Dedifferentiated amniotic fluid mesenchymal stem cell (primary cell): ENCODE data around the gene OPRM1.

ENCODE experiments used
- DNase-seq: peaks from one replicate; pipeline ENCODE4 v3.0.0-alpha.2; 2016; ENCODE audit errors: extremely low spot score

OPRM1 gene

GRCh38 chr6:154202958-154203357, 163.9 kb downstream of the OPRM1 start:
- DNase-seq, result no peak

- DNase-seq, result no peak
These were observed 167.1 kb downstream of the OPRM1 start for GRCh38 chr6:154206141-154206540.

DNA sequence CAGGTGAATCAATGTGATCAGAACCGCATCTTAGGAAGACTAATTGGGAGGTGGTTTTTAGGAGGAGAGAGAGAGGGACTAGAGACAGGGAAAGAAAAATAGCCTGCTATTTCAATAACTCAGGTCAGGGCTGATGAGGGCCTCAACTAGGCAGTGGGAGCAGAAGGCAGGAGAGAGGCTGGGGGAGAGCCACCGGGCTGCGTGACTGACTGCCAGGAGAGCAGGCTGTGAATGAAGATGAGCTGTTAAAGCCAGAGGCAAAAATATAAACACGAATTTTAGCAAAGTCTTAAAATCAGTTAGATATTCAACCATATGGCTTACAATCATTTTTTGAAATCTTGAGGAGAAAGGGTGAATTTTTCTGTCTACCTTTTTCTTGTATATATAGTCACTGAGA, 168.0 kb downstream of the OPRM1 start:
- no peak for DNase-seq

DNA sequence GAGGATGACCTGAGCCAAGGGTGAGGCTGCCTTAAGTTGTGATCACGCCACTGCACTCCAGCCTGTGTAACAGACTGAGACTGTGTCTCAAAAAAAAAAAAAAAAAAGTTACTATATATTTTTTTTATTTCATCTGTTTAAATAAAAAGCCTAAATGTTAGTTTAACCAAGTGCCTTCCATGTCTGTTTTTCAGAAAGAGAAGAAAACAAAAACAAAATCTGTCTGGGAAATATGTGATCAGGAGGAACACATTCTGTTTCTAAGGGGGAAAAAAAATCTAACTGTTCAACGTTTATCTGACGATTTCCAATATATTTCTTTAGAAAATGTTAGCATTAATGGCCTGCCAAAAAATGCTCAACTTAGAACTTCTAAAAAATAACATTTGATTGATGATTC, 170.5 kb downstream of the OPRM1 start:
- no peak for DNase-seq

GRCh38 chr6:154210678-154211077, 171.6 kb downstream of the OPRM1 start:
- no peak for DNase-seq

DNA sequence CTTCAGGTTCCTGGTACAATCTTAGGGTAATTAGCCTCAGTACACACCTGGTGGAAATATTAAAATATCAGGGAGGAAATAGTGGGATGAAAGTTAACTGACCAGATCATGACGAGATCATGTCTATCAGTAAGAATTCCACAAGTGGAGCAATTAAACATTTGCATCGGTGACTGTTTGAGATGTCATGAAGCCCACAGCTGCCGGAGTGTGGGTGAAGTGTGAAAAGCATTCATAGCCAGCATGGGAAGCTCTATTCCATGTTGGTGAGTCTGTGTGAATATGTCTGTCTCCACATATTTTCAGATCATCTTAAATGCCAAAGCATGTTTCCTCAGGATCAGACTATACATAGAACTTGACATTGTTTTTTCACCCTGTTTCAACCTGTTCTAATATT, 174.7 kb downstream of the OPRM1 start:
- no peak for DNase-seq

DNA sequence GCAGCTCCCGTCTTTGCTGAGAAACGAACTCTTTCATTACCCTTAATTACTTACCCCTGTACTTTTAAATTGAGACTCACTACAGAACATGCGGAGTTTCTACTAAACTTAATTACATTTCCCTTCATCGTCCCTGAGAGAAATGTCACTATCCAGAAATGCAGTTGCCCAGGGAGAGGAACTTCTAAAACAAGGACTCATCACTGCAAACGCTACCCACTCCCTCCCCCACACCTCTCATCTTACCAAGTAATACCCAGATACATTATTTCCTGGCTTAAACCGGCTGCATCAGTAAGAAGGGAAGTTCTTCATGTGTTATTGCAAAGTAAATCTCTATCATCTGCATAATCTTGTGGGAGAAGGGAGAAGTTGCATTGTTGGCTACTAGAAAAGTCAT, 179.3 kb downstream of the OPRM1 start:
- no peak for DNase-seq

GRCh38 chr6:154218787-154219186, 179.7 kb downstream of the OPRM1 start:
- DNase-seq, result no peak

GRCh38 chr6:154219250-154219649, 180.2 kb downstream of the OPRM1 start:
- DNase-seq, result no peak

- DNase-seq, result no peak
These were observed 183.7 kb downstream of the OPRM1 start for GRCh38 chr6:154222716-154223115.

DNA sequence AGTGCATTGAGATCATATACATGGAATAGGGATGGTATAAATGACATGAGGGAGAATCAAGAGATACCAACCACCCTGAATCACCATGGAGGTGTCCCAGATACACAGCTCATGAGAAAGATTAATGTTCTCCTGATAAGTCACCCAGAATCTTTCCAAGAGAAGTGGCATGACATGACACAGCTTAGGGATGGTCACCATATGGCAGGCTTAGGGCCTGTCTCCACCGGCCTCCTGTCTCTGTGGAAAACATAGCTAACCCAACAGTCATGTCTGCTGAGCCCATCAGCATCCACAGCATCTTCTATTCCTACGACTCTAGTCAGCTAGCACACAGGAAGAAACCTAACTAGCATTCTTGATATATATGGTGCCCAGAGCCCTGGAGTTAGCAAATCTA, 184.3 kb downstream of the OPRM1 start:
- DNase-seq, result no peak

DNA sequence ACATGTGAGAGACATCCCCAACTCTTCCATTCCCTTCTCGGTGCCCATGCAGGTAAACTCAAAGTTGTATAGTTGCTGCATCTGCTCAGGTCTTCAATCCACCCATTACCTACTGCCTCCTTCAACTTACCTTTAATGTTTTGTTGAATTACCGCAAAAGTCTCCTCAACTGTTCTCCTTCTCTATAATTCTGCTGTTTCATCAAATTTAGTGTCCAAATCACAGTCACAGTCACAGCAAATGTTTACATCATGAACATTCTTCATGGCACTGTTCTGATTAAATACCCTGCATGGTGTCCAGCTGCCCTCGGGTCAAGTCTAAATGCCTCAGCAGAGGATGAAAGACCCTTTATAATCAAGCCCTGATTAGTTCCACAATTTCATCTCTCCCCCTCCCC, 187.4 kb downstream of the OPRM1 start:
- DNase-seq, result no peak

DNA sequence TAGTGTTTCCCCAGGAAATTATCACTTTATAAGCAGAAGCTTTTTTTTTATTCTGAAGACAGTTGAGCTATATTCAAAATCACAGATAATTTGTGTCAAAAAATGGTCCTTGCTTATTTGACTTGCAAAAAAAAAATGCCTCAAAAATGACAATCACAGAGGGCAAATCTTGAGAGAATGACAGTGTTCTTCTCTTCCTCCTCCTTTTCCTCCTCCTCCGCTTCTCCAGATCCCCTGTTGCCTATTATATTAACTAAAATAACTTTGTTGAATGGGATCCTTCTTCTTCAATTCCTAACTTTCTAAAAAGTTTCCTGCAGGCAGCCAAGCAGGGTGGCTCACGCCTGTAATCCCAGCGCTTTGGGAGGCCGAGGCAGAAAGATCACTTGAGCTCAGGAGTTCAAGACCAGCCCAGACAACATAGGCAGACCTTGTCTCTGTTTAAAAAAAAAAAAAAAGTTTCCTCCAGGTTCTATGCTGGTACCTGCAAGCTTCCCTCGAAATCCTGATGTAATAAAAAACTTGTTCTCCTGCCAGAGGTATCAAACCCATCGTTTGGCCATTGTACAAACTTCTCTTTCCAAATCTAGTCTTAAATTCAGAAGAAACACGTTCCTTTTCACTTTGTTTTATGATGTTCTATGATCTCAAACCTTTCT, 189.0 kb downstream of the OPRM1 start:
- no peak for DNase-seq

- no peak for DNase-seq
These were observed 189.5 kb downstream of the OPRM1 start for GRCh38 chr6:154228521-154228905.

- no peak for DNase-seq
These were observed 190.7 kb downstream of the OPRM1 start for GRCh38 chr6:154229786-154230185.

- DNase-seq, result no peak
These were observed 191.4 kb downstream of the OPRM1 start for GRCh38 chr6:154230393-154230792.

DNA sequence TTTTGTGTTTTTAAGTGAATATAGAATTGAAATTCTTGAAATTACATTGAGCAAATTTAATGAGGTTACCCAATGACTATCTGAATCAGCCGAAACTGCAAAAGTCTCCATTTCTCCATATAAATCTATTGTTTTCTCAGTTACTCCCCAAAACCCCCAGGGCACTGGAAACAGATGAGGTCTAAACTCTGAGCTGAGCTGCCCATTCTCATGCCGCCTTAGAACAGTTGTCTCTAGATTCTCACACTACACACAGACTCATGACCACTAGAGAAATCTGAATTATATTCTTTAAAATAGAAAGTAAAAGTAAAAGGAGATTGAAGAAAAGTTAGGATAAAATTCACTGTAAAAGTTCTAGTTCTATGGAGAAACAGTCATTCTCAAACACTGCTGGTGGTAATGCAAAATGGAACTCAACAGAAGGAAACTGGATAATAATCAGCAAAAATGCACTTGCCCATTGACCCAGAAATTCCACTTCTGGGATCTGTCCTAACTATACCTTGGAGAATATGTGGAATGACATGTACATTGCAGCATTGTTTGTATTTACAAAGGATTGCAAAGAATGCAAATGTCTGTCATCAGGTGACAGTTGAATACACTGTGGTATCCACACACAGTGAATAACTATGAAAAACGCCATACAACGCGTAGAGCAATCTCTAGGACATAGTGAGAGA, 192.0 kb downstream of the OPRM1 start:
- DNase-seq, result no peak

DNA sequence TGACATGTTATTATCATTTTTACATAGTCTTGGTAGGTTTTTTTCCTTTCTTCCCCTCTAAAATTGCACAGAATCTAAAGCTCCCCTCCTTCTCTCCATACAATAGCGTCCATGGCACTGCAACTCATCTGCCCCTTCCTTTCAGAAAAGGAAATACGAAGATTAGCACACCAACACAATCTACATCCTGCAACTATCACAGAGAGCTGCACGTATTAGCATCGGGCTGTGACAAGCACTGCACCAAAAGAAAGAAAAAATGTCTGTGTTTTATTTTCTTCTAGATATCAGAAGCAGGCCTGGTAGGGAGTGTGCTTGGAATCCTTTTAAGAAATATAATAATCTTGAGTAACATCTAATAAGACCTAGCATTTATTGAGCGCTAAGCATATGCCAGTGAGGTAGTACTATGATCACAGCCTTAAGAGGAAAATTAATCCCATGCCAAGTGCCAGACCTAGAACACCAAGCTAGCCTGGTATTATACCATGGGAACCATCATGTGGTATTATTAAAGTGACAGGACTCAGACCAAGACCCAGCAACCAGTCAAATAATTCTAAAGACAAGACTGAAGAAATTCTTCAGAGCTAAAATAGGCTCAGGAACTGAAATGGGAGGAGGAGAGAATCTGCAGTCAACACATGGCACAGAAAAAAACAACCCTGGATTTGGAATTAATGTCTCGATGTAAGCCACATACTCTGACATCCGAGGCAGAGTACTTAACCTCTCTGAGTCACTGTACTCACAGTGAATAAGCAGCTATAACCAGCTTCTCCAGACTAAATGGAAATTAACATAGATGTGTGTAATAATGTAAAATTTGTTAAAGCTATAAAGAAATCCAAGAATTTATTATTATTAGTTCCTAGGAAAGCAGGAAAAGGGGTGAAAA, 193.2 kb downstream of the OPRM1 start:
- DNase-seq, result peak; percentile 28

GRCh38 chr6:154233383-154233782, 194.3 kb downstream of the OPRM1 start:
- DNase-seq, result no peak

DNA sequence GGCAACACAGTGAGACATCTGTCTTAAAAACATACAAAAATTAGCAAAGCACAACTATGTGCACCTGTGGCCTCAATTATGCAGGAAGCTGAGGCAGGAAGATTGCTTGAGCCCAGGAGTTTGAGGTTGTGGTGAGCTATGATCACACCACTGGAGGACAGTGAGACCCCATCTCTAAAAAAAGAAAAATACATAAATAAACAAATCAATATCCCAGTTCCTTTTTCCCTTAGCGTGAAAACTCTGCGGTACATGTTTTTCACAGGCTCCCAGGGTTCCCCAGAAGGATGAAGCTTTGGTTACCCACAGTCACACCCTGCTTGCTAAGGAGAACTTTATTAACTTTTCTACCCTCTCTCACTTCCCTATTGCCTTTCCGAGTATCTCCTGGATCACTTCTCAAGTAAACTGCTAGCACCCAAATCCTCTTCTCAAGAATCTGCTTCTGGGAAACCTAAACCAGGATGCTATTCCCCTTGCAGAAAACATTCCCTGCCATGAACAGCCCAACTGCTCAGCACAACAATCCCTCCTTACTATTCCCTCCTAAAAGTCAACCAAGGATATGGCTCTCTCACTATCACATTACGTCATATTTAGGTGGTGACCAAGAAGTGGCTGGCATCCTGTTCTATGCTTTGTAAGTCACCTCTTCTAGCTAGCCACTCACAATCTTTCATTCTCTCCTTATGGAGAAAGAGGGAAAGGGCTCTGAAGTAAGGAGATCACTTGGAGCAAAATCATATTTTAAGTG, 195.2 kb downstream of the OPRM1 start:
- no peak for DNase-seq

- DNase-seq, result no peak
These were observed 197.7 kb downstream of the OPRM1 start for GRCh38 chr6:154236646-154237301.
